HG03558 (cell line): Measurements from ENCODE around the gene ARHGAP30.

ENCODE experiments used
- ATAC-seq: cut with Tn5 transposase; IDR thresholded peaks from one replicate; pipeline ENCODE4 v1.9.1; 2021; ENCODE audit warnings: moderate number of reproducible peaks; ENCODE audit not compliant: unreplicated experiment; ENCODE audit errors: extremely low read depth

ARHGAP30 gene

GRCh38 chr1:161091796-161092507 lies 22.3 kb upstream of the ARHGAP30 start:
- ATAC-seq: no peak

- ATAC-seq: no peak
These were observed 21.4 kb upstream of the ARHGAP30 start for GRCh38 chr1:161091093-161091492.

- ATAC-seq: no peak
These were observed 20.9 kb upstream of the ARHGAP30 start for GRCh38 chr1:161090617-161091016.

- ATAC-seq: no peak
These were observed 20.2 kb upstream of the ARHGAP30 start for GRCh38 chr1:161089938-161090337.

- no peak for ATAC-seq
These were observed 19.7 kb upstream of the ARHGAP30 start, which contains the start of gene NECTIN4 for GRCh38 chr1:161089251-161089924. Gene NECTIN4, minus strand, starts transcription at chr1:161089558. Its CDS starts 262 bp downstream, at chr1:161089296.

GRCh38 chr1:161088587-161089110 lies 19.0 kb upstream of the ARHGAP30 start:
- no peak for ATAC-seq

- ATAC-seq: no peak
These were observed 16.8 kb upstream of the ARHGAP30 start for GRCh38 chr1:161086457-161086856.

- ATAC-seq: no peak
These were observed 15.5 kb upstream of the ARHGAP30 start for GRCh38 chr1:161085165-161085564.

GRCh38 chr1:161084597-161084988 lies 14.9 kb upstream of the ARHGAP30 start:
- no peak for ATAC-seq

- no peak for ATAC-seq
These were observed 14.3 kb upstream of the ARHGAP30 start for GRCh38 chr1:161083748-161084596.

- no peak for ATAC-seq
These were observed 13.5 kb upstream of the ARHGAP30 start for GRCh38 chr1:161082996-161083747.

- no peak for ATAC-seq
These were observed 12.8 kb upstream of the ARHGAP30 start for GRCh38 chr1:161082483-161082882.

GRCh38 chr1:161081519-161081918 lies 11.8 kb upstream of the ARHGAP30 start:
- no peak for ATAC-seq

GRCh38 chr1:161080441-161081405 lies 11.0 kb upstream of the ARHGAP30 start:
- ATAC-seq: no peak

GRCh38 chr1:161079436-161080110 lies 9.9 kb upstream of the ARHGAP30 start:
- no peak for ATAC-seq

GRCh38 chr1:161077426-161077825 lies 7.7 kb upstream of the ARHGAP30 start:
- ATAC-seq: no peak

- ATAC-seq: no peak
These were observed 6.7 kb upstream of the ARHGAP30 start for GRCh38 chr1:161076410-161076809.

GRCh38 chr1:161074676-161075368 lies 5.1 kb upstream of the ARHGAP30 start:
- ATAC-seq: no peak
